NCI-H526 (cell line): ENCODE data around the gene RGS17.
"Not testable (repeated sequence)": the region's sequence is repeated elsewhere in the genome, so short reads cannot be mapped to it uniquely, and the experiment has no call there.

Source experiments
- DNase-seq, 2 experiments: peaks; one replicate each; lab custom pipeline; 2025; lab: John Stamatoyannopoulos, UW

The RGS17 gene

DNA sequence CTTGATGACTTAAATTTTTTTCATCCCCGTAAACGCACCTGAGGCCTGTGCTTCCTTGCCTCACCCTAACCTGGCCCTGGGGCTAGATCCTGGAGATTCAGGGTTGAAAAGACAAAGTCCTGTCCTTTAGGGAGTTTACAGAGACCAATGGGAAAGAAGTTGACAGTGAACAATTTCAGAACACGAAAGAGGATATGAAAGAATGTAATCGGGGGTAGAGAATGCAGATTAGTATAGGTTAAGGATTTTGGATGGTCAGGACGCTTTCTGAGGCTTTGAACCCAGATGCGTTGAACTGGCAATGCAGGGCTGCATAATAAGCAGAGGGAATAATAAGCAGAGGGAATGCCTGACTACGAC is 146.6 kb downstream of the RGS17 start:
- DNase-seq, result peak; percentile 19 to 36

DNA sequence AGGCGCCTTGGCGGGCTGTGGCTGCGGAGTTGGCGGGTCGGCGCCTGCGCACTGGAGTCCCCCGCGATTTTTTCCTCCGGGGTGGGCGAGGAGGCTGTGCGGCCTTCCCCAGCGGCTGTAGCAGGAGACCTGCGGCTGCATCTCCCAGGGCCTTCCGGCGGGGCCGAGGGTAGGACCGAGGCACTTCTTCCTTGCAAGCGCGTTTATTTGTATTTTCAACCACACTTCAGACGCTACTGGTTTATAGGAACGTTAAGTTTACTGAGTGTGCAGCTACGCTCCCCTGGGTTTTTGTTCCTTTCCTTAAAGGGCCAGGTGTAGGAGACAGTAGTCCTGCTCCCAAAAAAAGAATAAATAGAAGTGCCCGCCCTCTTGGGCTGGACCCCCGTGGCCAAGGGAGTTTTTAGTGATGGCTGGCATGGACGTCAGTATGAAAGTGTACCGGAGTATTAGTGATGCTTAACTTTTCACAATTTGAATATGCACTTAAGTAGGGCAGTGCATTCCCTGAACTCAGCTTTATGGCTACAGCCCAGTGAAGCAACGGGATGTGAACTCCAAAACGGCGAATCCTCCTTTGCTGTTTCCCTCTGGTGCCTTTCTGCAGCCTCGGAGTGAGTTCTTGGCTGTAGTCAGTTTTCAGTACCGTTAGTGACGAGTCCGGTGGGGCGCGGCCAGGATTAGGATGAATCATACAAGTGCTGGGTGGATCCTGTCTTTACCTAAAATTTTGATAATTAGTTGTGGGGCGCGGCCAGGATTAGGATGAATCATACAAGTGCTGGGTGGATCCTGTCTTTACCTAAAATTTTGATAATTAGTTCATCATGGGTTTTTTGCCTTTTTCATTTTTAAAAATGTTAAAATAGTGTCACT is 147.2 kb downstream of the RGS17 start:
- DNase-seq, result peak; percentile 47 to 96

DNA sequence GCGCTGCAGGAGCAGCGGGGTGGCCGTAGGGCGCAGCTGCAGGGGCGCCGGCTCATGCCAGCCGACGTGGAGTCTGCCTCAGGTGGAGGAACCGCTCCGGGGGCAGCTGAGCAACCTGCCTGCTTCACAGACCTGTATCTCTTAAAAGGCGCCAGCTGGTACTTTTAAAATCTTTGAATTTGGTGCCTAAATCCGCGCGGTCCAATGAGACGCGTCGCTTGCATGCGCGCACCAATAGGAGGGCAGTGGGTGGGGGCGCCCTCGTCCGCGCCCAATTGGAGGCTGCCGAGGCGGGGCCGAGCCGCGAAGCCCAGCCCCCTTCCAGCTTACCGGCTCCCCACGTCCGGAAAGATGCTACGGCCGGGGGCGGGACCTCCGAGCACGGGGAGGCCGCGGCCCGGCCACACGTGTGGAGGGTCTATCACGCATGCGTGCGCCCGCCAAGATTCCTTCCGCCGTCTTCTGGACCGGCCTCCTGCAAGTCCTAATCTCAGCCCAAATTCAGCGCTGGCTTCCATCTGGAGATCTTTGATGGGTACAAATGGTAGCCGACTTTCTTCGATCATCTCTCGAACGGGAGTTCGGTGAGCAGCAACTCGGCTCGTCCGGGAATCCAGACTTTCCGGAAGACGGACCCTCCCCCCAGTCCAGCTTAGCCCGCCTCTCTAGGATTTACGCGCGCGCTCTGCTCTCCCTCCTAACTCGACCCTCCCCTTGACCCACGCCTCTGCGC is 148.0 kb downstream of the RGS17 start, which contains the start of gene FBXO5:
Gene FBXO5 (minus strand): TSS at position 138 of the 733 bp plus-strand sequence. CDS start 82 bp downstream, at position 56.
- peak; percentile 93 to 98 for DNase-seq

GRCh38 chr6:152981989-152982903 is 148.8 kb downstream of the RGS17 start:
- DNase-seq, result peak in 1 of 2 experiments; percentile 40

GRCh38 chr6:152981219-152981618 is 149.9 kb downstream of the RGS17 start:
- DNase-seq, result no peak

- no peak for DNase-seq
Observed at GRCh38 chr6:152980656-152981055, 150.4 kb downstream of the RGS17 start.

DNA sequence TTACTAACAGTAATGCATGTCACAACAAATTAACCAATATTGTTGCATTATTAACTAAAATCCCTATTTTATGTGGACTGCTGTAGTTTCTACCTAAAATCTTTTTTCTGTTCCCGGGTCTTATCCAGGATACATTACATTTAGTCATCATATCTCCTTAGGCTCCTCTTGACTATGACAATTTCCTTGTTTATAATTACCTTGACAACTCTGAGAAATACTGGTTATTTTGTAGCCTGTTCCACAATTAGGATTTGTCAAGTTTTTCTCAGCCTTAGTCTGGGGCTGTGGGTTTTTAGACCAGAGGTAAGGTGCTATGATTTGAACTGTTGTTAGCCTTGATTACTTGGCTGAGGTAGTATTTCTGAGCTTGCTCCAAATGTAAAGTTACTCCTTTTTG is 152.0 kb downstream of the RGS17 start:
- DNase-seq, result no peak

- DNase-seq, result no peak
Observed at GRCh38 chr6:152978058-152978457, 153.0 kb downstream of the RGS17 start.

- no peak for DNase-seq
Observed at GRCh38 chr6:152977556-152977955, 153.5 kb downstream of the RGS17 start.

GRCh38 chr6:152976749-152977148 is 154.3 kb downstream of the RGS17 start:
- no peak for DNase-seq

DNA sequence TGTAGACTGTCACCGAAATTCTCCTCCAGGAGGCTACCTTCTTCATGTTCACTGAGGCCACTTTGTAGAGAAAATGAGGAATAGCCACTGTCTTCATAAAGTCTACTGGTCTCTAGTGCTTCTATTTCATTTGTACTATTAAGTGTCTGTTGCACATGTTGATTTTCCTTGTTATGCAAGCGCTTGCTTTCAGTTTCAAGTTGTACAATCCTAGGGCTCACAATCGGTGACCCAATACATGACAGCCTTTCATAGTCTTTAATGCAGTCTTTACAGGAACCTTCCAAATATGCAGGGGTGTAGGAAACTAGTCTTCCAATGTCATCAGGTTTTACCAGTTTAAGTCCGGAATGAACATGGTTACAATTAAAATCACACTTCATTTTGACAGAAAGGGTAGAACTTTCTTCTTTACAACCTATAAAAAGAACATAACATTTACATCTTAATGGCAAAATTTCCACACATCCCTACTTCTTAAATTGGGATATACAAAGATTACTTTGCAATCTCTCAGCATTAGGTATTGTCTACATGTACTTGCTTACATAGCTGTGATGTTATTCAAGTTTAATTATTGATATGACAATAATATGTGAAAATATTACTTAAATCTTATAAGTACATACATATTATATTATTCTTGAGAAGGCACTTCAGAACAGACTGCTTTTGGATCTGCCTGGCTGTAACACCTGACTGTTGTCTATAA is 155.7 kb downstream of the RGS17 start:
- DNase-seq, result no peak

GRCh38 chr6:152973916-152974315 is 157.2 kb downstream of the RGS17 start:
- DNase-seq, result no peak

- no peak for DNase-seq
Observed at GRCh38 chr6:152969688-152970418, 161.2 kb downstream of the RGS17 start.

DNA sequence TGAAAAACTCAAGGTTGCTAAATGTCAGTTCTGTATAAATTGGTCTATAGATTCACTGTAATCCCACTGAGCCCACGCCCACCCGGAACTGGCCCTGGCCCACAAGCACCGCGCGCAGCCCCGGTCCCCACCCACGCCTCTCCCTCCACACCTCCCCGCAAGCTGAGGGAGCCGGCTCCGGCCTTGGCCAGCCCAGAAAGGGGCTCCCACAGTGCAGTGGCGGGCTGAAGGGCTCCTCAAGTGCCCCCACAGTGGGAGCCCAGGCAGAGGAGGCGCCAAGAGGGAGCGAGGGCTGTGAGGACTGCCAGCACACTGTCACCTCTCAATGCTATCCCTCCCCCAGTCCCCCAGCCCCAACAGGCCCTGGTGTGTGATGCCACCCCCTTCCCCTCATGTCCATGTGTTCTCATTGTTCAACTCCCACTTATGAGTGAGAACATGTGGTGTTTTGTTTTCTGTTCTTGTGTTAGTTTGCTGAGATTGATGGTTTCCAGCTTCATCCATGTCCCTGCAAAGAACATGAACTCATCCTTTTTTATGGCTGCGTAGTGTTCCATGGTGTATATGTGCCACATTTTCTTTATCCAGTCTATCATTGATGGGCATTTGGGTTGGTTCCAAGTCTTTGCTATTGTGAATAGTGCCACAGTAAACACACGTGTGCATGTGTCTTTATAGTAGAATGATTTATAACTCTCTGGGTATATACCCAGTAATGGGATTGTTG is 164.8 kb downstream of the RGS17 start:
- not testable (repeated sequence) for DNase-seq

DNA sequence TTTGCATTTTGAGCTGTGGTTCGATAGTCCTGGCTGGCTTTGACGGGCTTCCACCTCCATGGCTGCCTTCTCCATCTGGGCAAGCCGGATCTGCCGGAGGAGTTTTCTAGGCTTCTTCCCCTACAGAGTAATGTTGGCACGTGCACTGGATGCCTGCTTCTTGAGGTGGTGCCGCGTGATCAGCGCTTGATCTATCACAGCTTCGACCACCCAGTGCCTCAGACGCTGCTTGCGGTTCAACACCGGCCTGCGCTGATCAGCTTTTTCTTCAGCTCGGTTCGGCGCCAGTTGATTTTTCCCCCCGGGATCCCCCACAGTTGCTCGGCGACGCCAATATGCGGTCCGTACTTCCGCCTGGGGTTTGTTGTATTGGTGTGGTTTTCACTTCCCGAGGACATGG is 171.7 kb downstream of the RGS17 start:
- no peak for DNase-seq

DNA sequence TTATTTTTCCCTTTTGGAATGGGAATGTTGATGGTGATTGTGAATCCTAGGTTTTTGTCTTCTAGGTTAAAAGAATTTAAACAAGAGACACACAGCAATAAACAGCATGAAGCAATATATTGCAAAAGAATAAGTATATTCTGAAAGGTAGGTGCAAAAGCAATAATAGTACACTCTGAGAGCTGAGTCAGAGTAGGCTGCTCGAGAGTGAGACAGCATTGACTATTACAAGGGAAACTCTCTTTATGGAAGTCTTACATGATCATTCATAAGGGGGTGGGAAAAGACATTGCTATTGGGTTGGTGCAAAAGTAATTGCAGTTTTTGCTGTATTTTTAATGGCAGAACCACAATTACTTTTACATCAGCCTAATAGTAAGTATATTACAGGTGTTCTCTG is 173.3 kb downstream of the RGS17 start:
- no peak for DNase-seq
